GM12878 (cell line): Measurements from ENCODE around the gene SCRN1. TPM values are rescaled to one million over a fixed set of nuclear protein-coding genes. Genes with fewer than 3 reads are reported as not detected.

Experiments used
- ATAC-seq: fragments of 200-7000 bp; cut with Tn5 transposase; 3 replicates; pipeline ENCODE4 v1.9.1; 2020; ENCODE audit warnings: mild to moderate bottlenecking, moderate library complexity
- BruUV-seq: library from RNA; stranded (reverse); fragments of 400-500 nt; replicated peaks from 2 replicates; lab custom pipeline; 2021; lab: Mats Ljungman, UMichigan
- CTCF ChIA-PET: fragments of 300-600 bp; sonication (Branson Sonifier 250); formaldehyde crosslinking; extraction: SDS; loops from one replicate; lab custom pipeline; 2021; ENCODE audit warnings: inconsistent platforms; lab: Yijun Ruan, JAX
- POLR2A ChIA-PET: fragments of 350-600 bp; formaldehyde crosslinking; extraction: SDS; loops from one replicate; lab custom pipeline; 2021; ENCODE audit warnings: inconsistent platforms; lab: Charles Lee
- RAD21 ChIA-PET: fragments of 300-600 bp; sonication (Branson Sonifier 250); formaldehyde crosslinking; loops from one replicate; lab custom pipeline; 2023; ENCODE audit warnings: antibody characterized with exemption; ENCODE audit not compliant: unreplicated experiment; lab: Charles Lee
- SMC1A ChIA-PET: fragments of 300-600 bp; sonication (Branson Sonifier 250); formaldehyde crosslinking; loops from one replicate; lab custom pipeline; 2023; ENCODE audit not compliant: unreplicated experiment, uncharacterized antibody; lab: Charles Lee
- DNase-seq: peaks from one replicate; pipeline ENCODE4 v3.0.0-alpha.2; 2011; ENCODE audit warnings: low read depth, low spot score
- FAIRE-seq: peaks from 3 replicates; lab custom pipeline; 2011; peaks lifted over from hg19 to GRCh38; lab: Jason Lieb, UNC
- H2AFZ ChIP-seq: 2 replicates; pipeline ENCODE4 v1.6.0; 2011; ENCODE audit warnings: low read depth, low read length, control low read depth; ENCODE audit not compliant: control insufficient read depth
- H3K27ac ChIP-seq: 2 replicates; pipeline ENCODE4 v1.5.1; 2011; ENCODE audit warnings: control low read depth; ENCODE audit not compliant: control insufficient read depth, insufficient read depth
- H3K27me3 ChIP-seq, 2 experiments: replicated peaks in 1 of 2; 2 replicates each; pipeline versions ENCODE4 v1.6.0 to v1.6.1; 2011; ENCODE audit warnings: low read length in 1 of 2; ENCODE audit not compliant: control insufficient read depth in 2 of 2, insufficient read depth in 2 of 2
- H3K36me3 ChIP-seq, 2 experiments: 2 replicates each; pipeline ENCODE4 v1.5.1; 2011; ENCODE audit warnings: low read length in 1 of 2; ENCODE audit not compliant: control insufficient read depth in 2 of 2, insufficient read depth in 2 of 2
- H3K4me1 ChIP-seq: 2 replicates; pipeline ENCODE4 v1.6.1; 2011; ENCODE audit warnings: mild to moderate bottlenecking, low read length, moderate library complexity, mixed read lengths; ENCODE audit not compliant: control insufficient read depth, insufficient read depth
- H3K4me2 ChIP-seq: 2 replicates; pipeline ENCODE4 v1.6.0; 2011; ENCODE audit warnings: control low read depth; ENCODE audit not compliant: control insufficient read depth, insufficient read depth
- H3K4me3 ChIP-seq: fragments of 200-600 bp; sonication (generic); 2 replicates; pipeline ENCODE4 v1.5.1; 2016
- H3K79me2 ChIP-seq: 2 replicates; pipeline ENCODE4 v1.6.0; 2011; ENCODE audit warnings: low read length; ENCODE audit not compliant: control insufficient read depth, insufficient read depth
- H3K9ac ChIP-seq: 2 replicates; pipeline ENCODE4 v1.8.0; 2011; ENCODE audit warnings: low read length, control low read depth, mixed read lengths; ENCODE audit not compliant: control insufficient read depth, insufficient read depth
- H3K9me3 ChIP-seq: replicated peaks from 3 replicates; pipeline ENCODE4 v1.5.1; 2011; ENCODE audit warnings: mild to moderate bottlenecking, low read length; ENCODE audit not compliant: control insufficient read depth, insufficient read depth
- H4K20me1 ChIP-seq: 2 replicates; pipeline ENCODE4 v1.6.0; 2011; ENCODE audit not compliant: control insufficient read depth, insufficient read depth
- RAD21 ChIP-seq: IDR thresholded peaks from 2 replicates; pipeline ENCODE4 v1.6.1; 2011; ENCODE audit warnings: mild to moderate bottlenecking, low read depth, low read length, moderate library complexity; ENCODE audit not compliant: insufficient read depth
- WGBS: methylation state at CpG from one replicate; pipeline ENCODE4 v1.1.6; 2016; ENCODE audit warnings: low lambda C conversion rate; ENCODE audit not compliant: insufficient replicate concordance, insufficient coverage; ENCODE audit errors: missing lambda C conversion rate; 5-methylcytosine and 5-hydroxymethylcytosine counted together
- in situ Hi-C: fragments of 300-500 bp; cut with MboI; formaldehyde crosslinking; loops from 9 replicates; pipeline ENCODE4 v1.14.3; 2018; ENCODE audit warnings: mixed read lengths
- intact Hi-C: fragments of 100-400 bp; cut with micrococcal nuclease; formaldehyde crosslinking; loops from one replicate; pipeline ENCODE4 v1.14.2; 2022; ENCODE audit not compliant: unreplicated experiment
- polyA plus RNA-seq, 11 experiments: library from polyadenylated mRNA; depleted of rRNA in 4 of 11; unstranded in 6 of 11; stranded (reverse) in 5 of 11; fragments of >200 nt; fragmentation: Nextera tagmentation in 4 of 11; fragmentation: Illumina TruSeq in 1 of 11; extraction: Ambion mirVana in 4 of 11; extraction: Trizol in 1 of 11; gene quantifications; 1 replicate in 1 of 11; 2 replicates in 10 of 11; pipeline versions ENCODE4 v1.2.1 to v1.2.3, GENCODE V29; 2011 to 2016; ENCODE audit warnings: inconsistent platforms in 2 of 11, missing spikeins in 2 of 11, low read depth in 1 of 11
- total RNA-seq, 4 experiments: library from RNA; depleted of rRNA in 3 of 4; stranded (reverse); fragments of >200 nt in 3 of 4; fragmentation: Illumina TruSeq in 1 of 4; extraction: Trizol in 1 of 4; gene quantifications; 2 replicates each; pipeline versions ENCODE4 v1.2.1 to v1.2.3, GENCODE V29; 2013 to 2021
- TF ChIP-seq, protein P1 (sequence below): fragments of 450-650 bp; IDR thresholded peaks from 2 replicates; pipeline ENCODE4 v1.6.1; 2017; ENCODE audit warnings: borderline replicate concordance

SCRN1 gene
- total and polyA plus RNA-seq, 10 of the 15 experiments (the other 5 are each of a cell fraction or from before 2014, with no cell fraction given), result 11.1 to 67.6 (median 41.7) TPM

GRCh38 chr7:29955799-29956486, 33.7 kb downstream of the SCRN1 start:
- peak overlapping the region; percentile 37; the same call in 1 of the 2 replicates for H2AFZ ChIP-seq
- H3K4me2 ChIP-seq, result peak overlapping the region; percentile 62
- WGBS, result 3% methylated on average over 8 of the region's 8 CpGs
- CTCF ChIA-PET, result interaction anchor here (0.6 to 4.2 kb wide), 10 partner anchors 10 to 417 kb away, joined by 3 to 42 read pairs (median 4); no protein-coding TSS in a partner anchor
- H3K9ac ChIP-seq, result no peak overlapping the region; the same call in 1 of the 2 replicates
- peaks cover 17% of the 10 kb centered on the region for H3K4me1 ChIP-seq
- POLR2A ChIA-PET, result interaction anchor here (1.5 kb wide), 1 partner anchor 73 kb away, joined by 4 read pairs; no protein-coding TSS in a partner anchor
- peaks cover 3% of the 10 kb centered on the region; the same call in 1 of the 2 replicates for H3K79me2 ChIP-seq
- no peak for FAIRE-seq
- in situ Hi-C loops (no loop called here), intact Hi-C loops (loop anchor here (2.0 kb wide), 1 partner anchor 107 kb away; no protein-coding TSS in a partner anchor)
- RAD21 ChIA-PET, result interaction anchor here (0.9 to 2.4 kb wide), 4 partner anchors 75 to 119 kb away, joined by 3 to 14 read pairs (median 3); no protein-coding TSS in a partner anchor
- peak; percentile 33 for TF ChIP-seq RAD21
- TF ChIP-seq, protein P1, sequence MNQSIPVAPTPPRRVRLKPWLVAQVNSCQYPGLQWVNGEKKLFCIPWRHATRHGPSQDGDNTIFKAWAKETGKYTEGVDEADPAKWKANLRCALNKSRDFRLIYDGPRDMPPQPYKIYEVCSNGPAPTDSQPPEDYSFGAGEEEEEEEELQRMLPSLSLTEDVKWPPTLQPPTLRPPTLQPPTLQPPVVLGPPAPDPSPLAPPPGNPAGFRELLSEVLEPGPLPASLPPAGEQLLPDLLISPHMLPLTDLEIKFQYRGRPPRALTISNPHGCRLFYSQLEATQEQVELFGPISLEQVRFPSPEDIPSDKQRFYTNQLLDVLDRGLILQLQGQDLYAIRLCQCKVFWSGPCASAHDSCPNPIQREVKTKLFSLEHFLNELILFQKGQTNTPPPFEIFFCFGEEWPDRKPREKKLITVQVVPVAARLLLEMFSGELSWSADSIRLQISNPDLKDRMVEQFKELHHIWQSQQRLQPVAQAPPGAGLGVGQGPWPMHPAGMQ, result no peak
- H4K20me1 ChIP-seq, result no peaks in the 10 kb centered on the region
- peaks cover 5 to 19% of the 10 kb centered on the region in 2 experiments; a peak in 3 of 4 replicates for H3K36me3 ChIP-seq
- ATAC-seq, result peak; percentile 83
- SMC1A ChIA-PET, result interaction anchor here (1.1 to 2.9 kb wide), 7 partner anchors 13 to 106 kb away, joined by 3 to 19 read pairs (median 4); no protein-coding TSS in a partner anchor
- peaks cover 3% of the 10 kb centered on the region; the same call in 1 of the 3 replicates for H3K9me3 ChIP-seq
- H3K4me3 ChIP-seq, result no peak overlapping the region
- no peak for DNase-seq
- BruUV-seq, result no TSS peak
- H3K27ac ChIP-seq, result peak overlapping the region; percentile 4
- no peaks in the 10 kb centered on the region for H3K27me3 ChIP-seq
